Keratinocyte (primary cell): ENCODE data around the gene SPAG16. TPM values are rescaled to one million over a fixed set of nuclear protein-coding genes. Genes with fewer than 3 reads are reported as not detected.

Source experiments
- DNase-seq: peaks from one replicate; pipeline ENCODE4 v3.0.0-alpha.2; 2011; ENCODE audit warnings: low read depth, missing footprints, low spot score
- FAIRE-seq: peaks from 2 replicates; lab custom pipeline; 2011; peaks lifted over from hg19 to GRCh38; lab: Jason Lieb, UNC
- H2AFZ ChIP-seq: 2 replicates; pipeline ENCODE4 v1.6.0; 2012; ENCODE audit warnings: low read length, control low read depth, inconsistent platforms; ENCODE audit not compliant: control insufficient read depth
- H3K27ac ChIP-seq: 2 replicates; pipeline ENCODE4 v1.5.1; 2011; ENCODE audit warnings: low read length; ENCODE audit not compliant: control insufficient read depth, insufficient read depth
- H3K27me3 ChIP-seq: 3 replicates; pipeline ENCODE4 v1.6.0; 2011; ENCODE audit warnings: low read length; ENCODE audit not compliant: control insufficient read depth, insufficient read depth; ENCODE audit errors: extremely low read depth
- H3K36me3 ChIP-seq, 2 experiments: 2 replicates in 1 of 2; 3 replicates in 1 of 2; pipeline ENCODE4 v1.5.1; 2011; ENCODE audit warnings: low read length in 2 of 2, mild to moderate bottlenecking in 1 of 2; ENCODE audit not compliant: control insufficient read depth in 2 of 2, insufficient read depth in 2 of 2; ENCODE audit errors: extremely low read depth in 1 of 2
- H3K4me1 ChIP-seq: 3 replicates; pipeline ENCODE4 v1.5.1; 2011; ENCODE audit warnings: low read length; ENCODE audit not compliant: control insufficient read depth, insufficient read depth; ENCODE audit errors: extremely low read depth
- H3K4me2 ChIP-seq: 3 replicates; pipeline ENCODE4 v1.6.0; 2011; ENCODE audit warnings: low read depth, low read length; ENCODE audit not compliant: control insufficient read depth, insufficient read depth; ENCODE audit errors: extremely low read depth
- H3K4me3 ChIP-seq, 3 experiments: fragments of 200-600 bp in 1 of 3; sonication (generic) in 1 of 3; 2 replicates in 2 of 3; 3 replicates in 1 of 3; pipeline ENCODE4 v1.5.1; 2011 to 2016; ENCODE audit warnings: low read length in 3 of 3, mild to moderate bottlenecking in 3 of 3, control low read depth in 2 of 3, inconsistent platforms in 1 of 3, low read depth in 1 of 3, mixed read lengths in 1 of 3, mixed run types in 1 of 3, moderate library complexity in 1 of 3; ENCODE audit not compliant: control insufficient read depth in 2 of 3, insufficient read depth in 2 of 3; ENCODE audit errors: extremely low read depth in 1 of 3
- H3K79me2 ChIP-seq: 2 replicates; pipeline ENCODE4 v1.6.0; 2012; ENCODE audit warnings: low read length; ENCODE audit not compliant: control insufficient read depth, insufficient read depth
- H3K9ac ChIP-seq: 3 replicates; pipeline ENCODE4 v1.6.0; 2011; ENCODE audit warnings: low read length; ENCODE audit not compliant: control insufficient read depth, insufficient read depth; ENCODE audit errors: extremely low read depth
- H3K9me1 ChIP-seq: 3 replicates; pipeline ENCODE4 v1.6.0; 2011; ENCODE audit warnings: low read length; ENCODE audit not compliant: control insufficient read depth, insufficient read depth; ENCODE audit errors: extremely low read depth
- H3K9me3 ChIP-seq: 2 replicates; pipeline ENCODE4 v1.5.1; 2012; ENCODE audit warnings: low read depth, low read length; ENCODE audit not compliant: control insufficient read depth
- H4K20me1 ChIP-seq: 3 replicates; pipeline ENCODE4 v1.6.0; 2011; ENCODE audit warnings: low read length; ENCODE audit not compliant: control insufficient read depth, insufficient read depth; ENCODE audit errors: extremely low read depth
- EZH2 ChIP-seq: IDR thresholded peaks from one replicate; pipeline ENCODE4 v1.6.1; 2012; ENCODE audit warnings: inconsistent platforms, mild to moderate bottlenecking, low read length, moderate library complexity
- dilution Hi-C: fragments of 300-500 bp; cut with MboI; formaldehyde crosslinking; loops from one replicate; pipeline ENCODE4 v1.7.0; 2020; ENCODE audit warnings: low sequenced_read_pairs; ENCODE audit not compliant: extremely low pct_ligation_motif_present
- polyA plus RNA-seq, 5 experiments: library from polyadenylated mRNA; depleted of rRNA in 3 of 5; stranded (reverse) in 3 of 5; stranded (forward) in 1 of 5; unstranded in 1 of 5; fragments of >200 nt; gene quantifications; 1 replicate in 1 of 5; 2 replicates in 3 of 5; 3 replicates in 1 of 5; pipeline versions ENCODE4 v1.2.1 to v1.2.3, GENCODE V29; 2011 to 2012; ENCODE audit warnings: missing spikeins in 2 of 5, low read depth in 1 of 5, low replicate concordance in 1 of 5
- TF ChIP-seq, protein P1 (sequence below), 3 experiments: IDR thresholded peaks in 1 of 3; conservative IDR thresholded peaks in 1 of 3; optimal IDR thresholded peaks in 1 of 3; 2 replicates in 2 of 3; 3 replicates in 1 of 3; pipeline versions ENCODE3 to v1.5.1; 2011; ENCODE audit warnings: low read length in 3 of 3, mild to moderate bottlenecking in 3 of 3, moderate library complexity in 2 of 3, control low read depth in 1 of 3, inconsistent platforms in 1 of 3; ENCODE audit not compliant: insufficient read depth in 2 of 3; ENCODE audit errors: extremely low read depth in 1 of 3

The SPAG16 gene
- polyA plus RNA-seq, 1 donor (not counting 4 experiments of a cell fraction or from before 2014, with no cell fraction given): 19.6 TPM

- no peaks in the 10 kb centered on the region for H3K9me1 ChIP-seq
- H3K4me1 ChIP-seq: peaks cover 9% of the 10 kb centered on the region
- dilution Hi-C loops: no loop called here
- H3K9me3 ChIP-seq: no peaks in the 10 kb centered on the region
- H3K27ac ChIP-seq: no peak overlapping the region
- DNase-seq (no peak), FAIRE-seq (no peak)
- H3K36me3 ChIP-seq: no peaks in the 10 kb centered on the region
- no peak for TF ChIP-seq EZH2
- TF ChIP-seq, protein P1, sequence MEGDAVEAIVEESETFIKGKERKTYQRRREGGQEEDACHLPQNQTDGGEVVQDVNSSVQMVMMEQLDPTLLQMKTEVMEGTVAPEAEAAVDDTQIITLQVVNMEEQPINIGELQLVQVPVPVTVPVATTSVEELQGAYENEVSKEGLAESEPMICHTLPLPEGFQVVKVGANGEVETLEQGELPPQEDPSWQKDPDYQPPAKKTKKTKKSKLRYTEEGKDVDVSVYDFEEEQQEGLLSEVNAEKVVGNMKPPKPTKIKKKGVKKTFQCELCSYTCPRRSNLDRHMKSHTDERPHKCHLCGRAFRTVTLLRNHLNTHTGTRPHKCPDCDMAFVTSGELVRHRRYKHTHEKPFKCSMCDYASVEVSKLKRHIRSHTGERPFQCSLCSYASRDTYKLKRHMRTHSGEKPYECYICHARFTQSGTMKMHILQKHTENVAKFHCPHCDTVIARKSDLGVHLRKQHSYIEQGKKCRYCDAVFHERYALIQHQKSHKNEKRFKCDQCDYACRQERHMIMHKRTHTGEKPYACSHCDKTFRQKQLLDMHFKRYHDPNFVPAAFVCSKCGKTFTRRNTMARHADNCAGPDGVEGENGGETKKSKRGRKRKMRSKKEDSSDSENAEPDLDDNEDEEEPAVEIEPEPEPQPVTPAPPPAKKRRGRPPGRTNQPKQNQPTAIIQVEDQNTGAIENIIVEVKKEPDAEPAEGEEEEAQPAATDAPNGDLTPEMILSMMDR (optimal IDR thresholded peaks at IDR 0.05 in 1 of 3, IDR thresholded peaks at IDR 0.05 in 1 of 3, conservative IDR thresholded peaks at IDR 0.05 in 1 of 3; ENCODE audit: extremely low read depth in 1 of 3, insufficient read depth in 2 of 3, low read length in 3 of 3): no peak
- H3K27me3 ChIP-seq: no peaks in the 10 kb centered on the region
- H4K20me1 ChIP-seq: no peaks in the 10 kb centered on the region
- no peak overlapping the region for H2AFZ ChIP-seq
- H3K4me3 ChIP-seq: no peak overlapping the region
- no peak overlapping the region for H3K4me2 ChIP-seq
- H3K79me2 ChIP-seq: no peaks in the 10 kb centered on the region
- no peak overlapping the region for H3K9ac ChIP-seq
These were observed 1096.4 kb downstream of the SPAG16 start for GRCh38 chr2:214380681-214381080.

DNA sequence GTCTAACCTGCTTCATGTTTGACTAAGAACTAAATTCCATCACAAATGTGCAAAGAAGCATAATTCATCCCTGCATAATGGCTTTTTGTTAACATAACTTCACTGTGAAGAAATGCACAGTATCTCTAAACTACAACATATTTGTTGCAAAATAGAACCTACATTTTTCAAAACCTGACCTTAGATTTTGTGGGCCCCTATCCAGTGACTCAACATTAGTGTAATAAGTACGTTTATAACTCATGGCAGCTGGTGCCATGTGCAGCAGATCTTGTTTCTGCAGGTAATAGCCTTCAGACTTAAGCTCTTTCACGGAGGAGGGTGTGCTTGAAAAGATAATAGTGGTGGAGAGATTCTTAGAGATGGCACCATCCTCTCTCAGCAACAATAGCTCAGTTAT is 1098.0 kb downstream of the SPAG16 start:
- DNase-seq (no peak), FAIRE-seq (no peak)
- Histone ChIP-seq H3K36me3 (no peaks in the 10 kb centered on the region), H3K27me3 (no peaks in the 10 kb centered on the region), H3K27ac (no peak overlapping the region), H2AFZ (no peak overlapping the region), H3K9ac (no peak overlapping the region), H3K9me3 (no peaks in the 10 kb centered on the region), H3K79me2 (no peaks in the 10 kb centered on the region), H3K9me1 (no peaks in the 10 kb centered on the region), H4K20me1 (no peaks in the 10 kb centered on the region), H3K4me2 (no peak overlapping the region), H3K4me1 (peaks cover 9% of the 10 kb centered on the region), H3K4me3 (no peak overlapping the region)
- dilution Hi-C loops: no loop called here
- TF ChIP-seq, protein P1 (optimal IDR thresholded peaks at IDR 0.05 in 1 of 3, IDR thresholded peaks at IDR 0.05 in 1 of 3, conservative IDR thresholded peaks at IDR 0.05 in 1 of 3; ENCODE audit: extremely low read depth in 1 of 3, insufficient read depth in 2 of 3, low read length in 3 of 3): no peak
- TF ChIP-seq EZH2: no peak
